Omental fat pad (tissue), 4 donors: ENCODE results near the gene CEP162. TPM values are rescaled to one million over a fixed set of nuclear protein-coding genes. Genes with fewer than 3 reads are reported as not detected.
"Not testable (repeated sequence)": the region's sequence is repeated elsewhere in the genome, so short reads cannot be mapped to it uniquely, and the experiment has no call there.

Experiments used
- ATAC-seq: fragments of 150-250 bp; one replicate; pipeline ENCODE4 v1.9.1; 2016; ENCODE audit warnings: mild to moderate bottlenecking, moderate library complexity; ENCODE audit not compliant: low FRiP score
- DNase-seq: peaks from one replicate; pipeline ENCODE4 v3.0.0-alpha.2; 2019; ENCODE audit warnings: low spot score
- total RNA-seq, 4 donors: library from RNA; depleted of rRNA; stranded (reverse); fragments of >200 nt; gene quantifications; one replicate each; pipeline ENCODE4 v1.1.0, GENCODE V29; 2016
- TF ChIP-seq, protein P1 (sequence below), 3 donors: fragments of 450-650 bp; IDR thresholded peaks; one replicate each; pipeline ENCODE4 v1.5.1; 2016 to 2017; ENCODE audit warnings: antibody characterized with exemption in 3 of 3, mild to moderate bottlenecking in 3 of 3, moderate library complexity in 2 of 3

CEP162 gene
- total RNA-seq, 4 donors from 2014 or later: 5.3 to 15.8 (median 6.0) TPM

DNA sequence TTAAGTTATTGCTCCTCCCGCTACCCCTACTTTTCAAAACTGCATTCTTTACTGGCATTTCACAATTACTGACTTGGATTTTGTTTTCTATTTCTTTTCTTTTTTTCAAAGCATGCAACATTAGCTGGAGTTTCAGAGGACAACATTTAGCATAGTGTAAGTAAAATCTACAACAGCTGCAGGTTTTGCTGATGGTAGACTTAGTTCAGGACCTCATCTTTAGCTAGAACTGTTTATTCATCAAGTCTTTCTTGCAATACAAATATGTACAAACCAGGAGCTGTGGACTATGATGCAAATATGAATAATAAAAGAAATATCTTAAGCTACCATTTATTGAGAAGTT is 728 bp upstream of the CEP162 start:
- DNase-seq (no peak), ATAC-seq (no peak)
- TF ChIP-seq, protein P1, sequence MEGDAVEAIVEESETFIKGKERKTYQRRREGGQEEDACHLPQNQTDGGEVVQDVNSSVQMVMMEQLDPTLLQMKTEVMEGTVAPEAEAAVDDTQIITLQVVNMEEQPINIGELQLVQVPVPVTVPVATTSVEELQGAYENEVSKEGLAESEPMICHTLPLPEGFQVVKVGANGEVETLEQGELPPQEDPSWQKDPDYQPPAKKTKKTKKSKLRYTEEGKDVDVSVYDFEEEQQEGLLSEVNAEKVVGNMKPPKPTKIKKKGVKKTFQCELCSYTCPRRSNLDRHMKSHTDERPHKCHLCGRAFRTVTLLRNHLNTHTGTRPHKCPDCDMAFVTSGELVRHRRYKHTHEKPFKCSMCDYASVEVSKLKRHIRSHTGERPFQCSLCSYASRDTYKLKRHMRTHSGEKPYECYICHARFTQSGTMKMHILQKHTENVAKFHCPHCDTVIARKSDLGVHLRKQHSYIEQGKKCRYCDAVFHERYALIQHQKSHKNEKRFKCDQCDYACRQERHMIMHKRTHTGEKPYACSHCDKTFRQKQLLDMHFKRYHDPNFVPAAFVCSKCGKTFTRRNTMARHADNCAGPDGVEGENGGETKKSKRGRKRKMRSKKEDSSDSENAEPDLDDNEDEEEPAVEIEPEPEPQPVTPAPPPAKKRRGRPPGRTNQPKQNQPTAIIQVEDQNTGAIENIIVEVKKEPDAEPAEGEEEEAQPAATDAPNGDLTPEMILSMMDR (IDR thresholded peaks at IDR 0.05): no peak

DNA sequence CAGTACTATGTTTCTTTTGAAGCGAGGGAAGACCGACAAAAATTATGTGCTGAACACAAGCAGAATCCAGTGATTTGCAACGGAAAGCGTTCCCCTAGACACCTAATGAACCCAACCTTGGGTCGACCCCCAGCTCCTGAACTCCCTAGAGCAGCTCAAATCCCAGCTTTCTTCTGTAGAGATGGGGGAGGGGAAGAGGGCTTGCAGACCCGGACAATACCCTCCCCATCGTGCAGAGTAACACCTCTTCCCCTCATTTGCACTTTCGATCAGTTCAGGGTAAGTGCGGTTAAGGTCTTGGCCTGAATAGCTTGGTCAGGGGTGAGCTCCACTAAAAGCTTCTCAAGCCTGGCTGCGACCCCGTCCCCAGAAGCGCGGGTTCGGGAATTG is 404 bp downstream of the CEP162 start:
- ATAC-seq (peak; percentile 11), DNase-seq (no peak)
- TF ChIP-seq, protein P1 (IDR thresholded peaks at IDR 0.05): no peak

DNA sequence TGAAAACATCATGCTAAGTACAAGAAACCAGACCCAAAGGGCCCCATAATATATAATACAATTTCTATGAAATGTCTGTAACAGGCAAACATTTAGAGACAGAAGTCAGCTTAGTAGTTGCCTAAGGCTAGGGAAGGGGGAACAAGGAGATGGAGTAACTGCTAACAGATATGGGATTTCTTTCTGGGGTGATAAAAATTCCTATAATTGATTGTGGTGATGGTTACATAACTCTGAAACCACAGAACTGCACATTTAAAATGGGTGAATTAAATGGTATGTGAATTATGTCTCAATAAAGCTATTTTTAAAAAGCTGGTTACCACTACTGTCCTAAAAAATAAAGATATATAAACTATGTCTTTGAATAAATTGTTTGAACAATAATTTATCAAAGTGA is 3.2 kb downstream of the CEP162 start:
- ATAC-seq (no peak), DNase-seq (no peak)
- TF ChIP-seq, protein P1 (IDR thresholded peaks at IDR 0.05): no peak

DNA sequence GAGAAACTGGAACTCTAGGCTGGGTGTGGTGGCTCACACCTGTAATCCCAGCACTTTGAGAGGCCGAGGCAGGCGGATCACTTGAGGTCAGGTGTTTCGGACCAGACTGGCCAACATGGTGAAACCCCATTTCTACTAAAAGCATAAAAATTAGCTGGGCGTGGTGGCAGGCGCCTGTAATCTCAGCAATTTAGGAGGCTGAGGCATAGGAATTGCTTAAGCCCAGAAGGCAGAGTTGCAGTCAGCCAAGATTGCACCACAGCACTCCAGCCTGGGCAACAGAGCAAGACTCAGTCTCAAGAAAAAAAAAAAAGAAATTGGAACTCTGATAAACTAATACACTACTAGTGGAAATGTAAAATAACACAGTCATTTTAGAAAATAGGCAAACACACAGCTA is 3.8 kb downstream of the CEP162 start:
- DNase-seq, ATAC-seq: not testable (repeated sequence)

DNA sequence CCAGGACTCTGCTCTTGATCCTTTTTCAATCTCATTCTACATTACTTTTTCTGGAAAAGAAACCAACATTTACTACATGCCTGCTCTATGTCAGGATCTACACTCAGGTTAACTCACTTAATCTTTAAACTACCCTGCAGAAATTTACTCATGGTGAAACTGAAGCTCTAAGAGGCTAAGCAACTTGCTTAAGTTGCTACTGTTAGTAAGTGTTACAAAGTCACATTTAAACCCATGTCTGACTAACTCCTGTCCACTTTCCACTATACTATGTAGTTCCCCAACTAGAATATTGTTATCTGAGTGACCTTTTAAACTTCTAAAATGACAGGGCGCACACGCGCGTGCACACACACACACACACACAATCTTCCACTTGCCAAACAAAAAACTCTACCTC is 5.0 kb downstream of the CEP162 start:
- ATAC-seq (no peak), DNase-seq (no peak)
- TF ChIP-seq, protein P1 (IDR thresholded peaks at IDR 0.05): no peak

DNA sequence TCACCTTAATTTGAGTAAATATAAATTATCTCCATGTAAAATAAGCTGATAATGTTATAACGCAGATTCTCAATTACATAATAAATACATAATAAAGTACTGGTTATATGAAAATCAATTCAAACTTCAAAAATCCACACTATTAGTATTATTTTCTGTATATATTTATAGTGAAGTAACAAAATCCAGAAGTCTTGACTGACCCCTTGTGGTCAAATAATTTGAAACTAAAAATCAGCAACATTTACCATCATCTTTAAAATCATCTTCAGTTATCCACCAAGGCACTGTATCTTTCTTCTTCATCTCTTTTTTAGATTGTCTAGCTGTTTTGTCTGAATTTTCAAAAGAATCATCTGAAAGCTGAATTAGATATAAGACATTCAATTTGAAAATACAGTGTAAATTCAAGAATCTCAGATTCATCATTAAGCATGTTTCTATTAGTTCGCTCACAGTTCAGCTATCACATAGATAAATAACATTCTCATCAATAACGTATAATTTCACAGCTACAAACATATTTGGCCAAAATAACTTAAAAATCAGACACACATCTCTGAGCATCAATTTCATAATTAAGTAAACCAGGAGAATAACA is 6.5 kb downstream of the CEP162 start:
- no peak for DNase-seq
- no peak for ATAC-seq
- TF ChIP-seq, protein P1 (IDR thresholded peaks at IDR 0.05): no peak

DNA sequence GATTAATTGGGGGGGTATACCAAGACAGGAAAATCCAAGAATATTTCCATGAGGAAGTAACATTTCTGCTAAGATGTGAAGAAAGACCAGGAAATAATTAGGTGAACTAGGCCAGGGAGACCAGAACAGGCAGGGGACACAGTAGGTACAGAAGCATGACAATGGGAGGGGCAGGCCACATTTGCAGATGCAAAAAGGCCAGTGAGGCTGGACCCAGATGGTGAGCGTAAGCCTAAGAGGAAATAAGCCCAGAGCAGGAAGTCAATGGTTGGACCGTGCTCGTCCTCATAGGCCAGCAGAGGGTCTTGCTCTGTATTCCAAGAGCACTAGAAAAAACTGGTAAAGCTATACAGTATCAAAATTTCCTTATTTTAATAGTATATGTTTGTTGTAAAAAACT is 9.4 kb downstream of the CEP162 start:
- TF ChIP-seq, protein P1 (IDR thresholded peaks at IDR 0.05): no peak
- DNase-seq (no peak), ATAC-seq (no peak)

DNA sequence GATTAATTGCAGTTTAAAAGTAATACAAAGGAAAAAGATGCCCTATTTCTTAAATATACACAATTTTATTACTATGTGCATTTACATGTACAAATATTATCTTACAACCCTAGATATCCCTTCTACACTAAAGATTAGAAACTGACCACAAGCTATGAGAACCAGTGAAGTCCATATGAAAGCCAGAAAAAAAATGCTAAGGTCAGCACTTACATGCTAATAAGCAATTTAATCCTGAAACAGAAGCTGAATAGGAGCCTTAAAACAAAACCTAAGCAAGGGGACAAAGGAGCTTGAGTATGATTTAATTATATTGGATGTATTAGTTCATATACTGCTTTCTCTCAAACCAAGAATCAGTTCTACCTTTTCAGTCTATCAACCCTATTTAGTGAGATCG is 14.2 kb downstream of the CEP162 start:
- ATAC-seq: no peak
- TF ChIP-seq, protein P1 (IDR thresholded peaks at IDR 0.05): no peak

More for the DNA sequence above, 14.2 kb downstream of the CEP162 start:
- no peak for DNase-seq
